HG02973 (cell line): ENCODE results near the gene DYTN.

Source experiments
- ATAC-seq: cut with Tn5 transposase; IDR thresholded peaks from one replicate; pipeline ENCODE4 v1.9.1; 2021; ENCODE audit warnings: moderate library complexity; ENCODE audit not compliant: unreplicated experiment

The DYTN gene

GRCh38 chr2:206701952-206702605, 16.1 kb downstream of the DYTN start:
- ATAC-seq: no peak

GRCh38 chr2:206700156-206700555, 18.0 kb downstream of the DYTN start:
- ATAC-seq: no peak

- ATAC-seq: no peak
Observed at GRCh38 chr2:206698811-206699210, 19.4 kb downstream of the DYTN start.

GRCh38 chr2:206696910-206697309, 21.3 kb downstream of the DYTN start:
- ATAC-seq: no peak

GRCh38 chr2:206693399-206694137, 24.6 kb downstream of the DYTN start:
- peak; percentile 63 for ATAC-seq

- no peak for ATAC-seq
Observed at GRCh38 chr2:206692971-206693370, 25.2 kb downstream of the DYTN start.

GRCh38 chr2:206688990-206689389, 29.2 kb downstream of the DYTN start:
- no peak for ATAC-seq

GRCh38 chr2:206688453-206688852, 29.7 kb downstream of the DYTN start:
- no peak for ATAC-seq

- no peak for ATAC-seq
Observed at GRCh38 chr2:206683546-206683945, 34.6 kb downstream of the DYTN start.

GRCh38 chr2:206670531-206671319, 47.5 kb downstream of the DYTN start:
- ATAC-seq: no peak

- ATAC-seq: no peak
Observed at GRCh38 chr2:206665251-206665650, 52.9 kb downstream of the DYTN start.

GRCh38 chr2:206657087-206657486, 61.1 kb downstream of the DYTN start:
- no peak for ATAC-seq

- no peak for ATAC-seq
Observed at GRCh38 chr2:206647985-206648384, 70.2 kb downstream of the DYTN start.

- no peak for ATAC-seq
Observed at GRCh38 chr2:206642075-206643025, 75.8 kb downstream of the DYTN start, which contains the start of gene FAM237A. Gene FAM237A (plus strand): TSS chr2:206642487. CDS start chr2:206644237, 1,750 bp downstream.

GRCh38 chr2:206641226-206641625, 77.0 kb downstream of the DYTN start:
- ATAC-seq: no peak

GRCh38 chr2:206639636-206640035, 78.6 kb downstream of the DYTN start:
- no peak for ATAC-seq

GRCh38 chr2:206635015-206635414, 83.2 kb downstream of the DYTN start:
- ATAC-seq: no peak

- ATAC-seq: no peak
Observed at GRCh38 chr2:206631340-206631739, 86.9 kb downstream of the DYTN start.

GRCh38 chr2:206627632-206628031, 90.6 kb downstream of the DYTN start:
- ATAC-seq: no peak

- no peak for ATAC-seq
Observed at GRCh38 chr2:206626108-206626507, 92.1 kb downstream of the DYTN start.

- no peak for ATAC-seq
Observed at GRCh38 chr2:206619011-206619410, 99.2 kb downstream of the DYTN start.
